Right forelimb (tissue), 1 donor: ENCODE results near the gene SPDYE16.
"Not testable (repeated sequence)": the region's sequence is repeated elsewhere in the genome, so short reads cannot be mapped to it uniquely, and the experiment has no call there.

Source experiments
- DNase-seq: peaks from one replicate; pipeline ENCODE4 v3.0.0-alpha.2; 2018

The SPDYE16 gene

DNA sequence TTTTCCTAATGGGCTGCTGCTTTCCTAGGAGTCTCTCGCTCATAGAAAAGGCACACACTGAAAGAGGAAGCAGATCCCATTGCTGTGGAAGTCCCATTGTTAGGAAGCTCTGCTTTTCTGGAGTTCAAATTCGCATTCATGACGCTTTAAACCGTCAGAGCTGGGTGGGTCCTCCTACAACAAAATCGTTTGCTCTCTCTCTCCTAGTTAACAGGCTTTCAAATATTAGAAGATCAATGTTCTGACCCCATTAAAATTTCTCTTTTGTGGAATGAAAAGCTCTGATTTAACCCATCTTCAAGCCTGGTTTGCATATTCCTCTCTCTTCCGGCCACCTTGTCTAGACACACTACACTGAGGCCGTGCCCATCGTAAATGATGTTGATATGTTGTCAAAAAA is at the start of gene SPDYE16:
Gene SPDYE16 (minus strand): TSS at position 101 of the 400 bp plus-strand sequence. CDS start 1,838 bp downstream, outside the sequence.
- DNase-seq, result not testable (repeated sequence)

DNA sequence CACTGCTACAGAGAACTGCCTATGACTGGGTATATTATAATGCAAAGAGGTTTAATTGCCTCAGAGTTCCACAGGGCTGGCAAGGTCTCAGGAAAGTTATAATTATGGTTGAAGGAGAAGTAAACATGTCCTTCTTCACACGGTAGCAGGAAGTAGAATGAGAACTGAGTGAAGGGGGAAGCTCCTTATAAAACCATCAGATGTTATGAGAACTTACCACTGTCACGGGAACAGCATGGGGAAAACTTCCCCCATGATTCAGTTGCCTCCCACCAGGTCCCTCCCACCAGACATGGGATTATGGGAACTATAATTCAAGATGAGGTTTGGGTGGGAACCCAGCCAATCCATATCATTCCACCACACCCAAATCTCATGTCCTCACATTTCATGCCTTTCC is 49.6 kb upstream of the SPDYE16 start:
- DNase-seq, result not testable (repeated sequence)

DNA sequence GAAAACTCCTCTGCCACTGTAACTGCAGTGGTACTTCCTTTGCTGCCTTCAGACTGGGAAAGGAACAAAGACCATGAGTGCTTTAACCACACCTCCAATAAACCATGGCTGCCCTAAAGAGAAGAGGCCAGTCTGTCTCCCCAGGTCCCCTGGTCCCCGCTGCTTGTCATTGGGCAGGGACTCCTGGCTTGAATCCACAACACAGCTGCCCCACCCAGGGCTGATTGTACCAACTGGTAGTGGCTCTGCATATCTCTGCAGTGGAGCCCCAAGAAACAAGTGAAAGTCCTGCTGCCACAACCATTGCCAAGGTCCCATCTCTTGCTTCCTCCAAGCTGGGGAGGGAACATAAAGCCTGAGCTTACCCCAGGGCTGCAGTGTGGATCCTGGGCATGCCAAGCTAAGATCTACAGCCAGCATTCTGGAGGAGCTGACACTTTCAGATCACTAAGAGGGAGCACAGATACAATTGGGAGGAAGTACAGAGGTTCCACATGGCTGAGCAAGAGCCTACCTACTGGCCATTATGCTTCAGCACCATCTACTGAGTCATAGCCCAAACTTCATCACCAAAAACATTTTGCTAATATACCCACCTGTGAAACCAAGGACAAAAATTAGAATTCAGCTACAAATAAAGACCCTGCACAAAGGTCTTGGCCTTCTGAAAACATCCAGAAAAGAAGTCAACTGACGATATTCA is 48.7 kb upstream of the SPDYE16 start:
- DNase-seq, result not testable (repeated sequence)

DNA sequence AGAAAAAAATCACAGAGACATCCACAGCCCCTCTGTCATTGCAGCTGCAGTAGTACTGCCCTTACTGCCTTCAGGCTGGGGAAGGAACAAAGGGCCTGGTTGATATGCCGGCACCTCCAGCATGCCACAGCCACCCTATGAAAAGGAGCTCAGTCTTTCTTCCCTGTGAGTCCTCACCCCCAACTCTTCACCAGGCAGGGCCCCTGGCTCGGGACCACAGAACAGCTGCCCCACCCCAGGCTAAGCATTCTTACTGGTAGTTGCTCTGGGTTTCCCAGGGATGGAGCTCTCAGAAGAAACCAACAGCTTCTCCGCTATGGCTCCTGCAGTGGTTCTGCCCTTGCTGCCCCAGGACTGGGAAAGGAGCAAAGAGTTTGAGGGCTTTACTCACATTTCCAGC is 47.9 kb upstream of the SPDYE16 start:
- DNase-seq, result not testable (repeated sequence)

DNA sequence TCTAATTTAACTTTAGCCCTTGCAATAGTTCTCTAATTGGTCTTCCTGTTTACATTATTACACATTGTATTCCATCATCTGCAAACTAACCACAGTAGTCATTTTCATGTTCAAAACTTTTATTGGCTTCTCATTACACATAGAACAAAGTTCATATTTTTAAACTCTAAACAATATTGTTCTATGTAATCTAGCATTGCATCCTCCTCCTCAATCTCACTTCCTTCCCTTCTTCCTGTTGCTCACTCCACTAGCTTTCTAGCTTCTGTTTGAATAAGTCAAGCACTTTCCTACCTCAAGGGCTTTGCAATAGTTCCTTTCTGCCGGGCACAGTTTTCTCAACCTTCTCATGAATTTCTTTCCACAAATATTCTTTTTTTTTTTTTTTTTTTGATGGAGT is 45.5 kb upstream of the SPDYE16 start:
- not testable (repeated sequence) for DNase-seq

- not testable (repeated sequence) for DNase-seq
Measured at GRCh38 chr7:76586585-76587315, 43.7 kb upstream of the SPDYE16 start.

DNA sequence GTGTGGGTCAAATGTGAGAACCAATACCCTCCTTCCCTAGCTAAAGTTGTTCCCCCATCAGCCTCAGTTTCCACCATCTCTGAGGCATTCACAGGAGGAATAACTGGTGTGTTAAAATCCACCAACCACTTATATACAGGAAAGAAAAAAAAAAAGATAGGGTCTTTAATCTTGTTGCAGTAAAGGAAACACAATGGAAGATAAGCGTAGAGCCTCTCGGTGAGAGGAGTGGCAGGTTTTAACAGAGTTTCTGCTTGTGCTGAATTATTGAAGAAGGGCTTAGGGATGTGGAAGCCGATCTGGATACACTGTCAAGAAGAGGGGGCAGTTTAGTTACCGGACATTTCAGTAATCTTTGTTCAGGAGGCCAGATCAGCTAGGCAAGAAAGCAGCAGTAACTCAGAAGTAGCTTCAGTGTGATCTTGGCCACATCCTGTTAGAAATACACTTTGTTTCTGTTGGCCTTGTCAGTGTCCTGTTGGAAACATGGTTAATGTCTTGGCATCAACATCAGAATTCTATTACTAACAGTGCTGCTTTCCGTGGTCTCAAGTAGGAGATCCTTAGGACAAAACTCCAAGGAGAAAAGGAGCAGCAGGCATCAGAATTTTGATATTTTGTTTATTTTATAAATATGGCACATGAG is 40.7 kb upstream of the SPDYE16 start:
- peak; percentile 43 for DNase-seq

DNA sequence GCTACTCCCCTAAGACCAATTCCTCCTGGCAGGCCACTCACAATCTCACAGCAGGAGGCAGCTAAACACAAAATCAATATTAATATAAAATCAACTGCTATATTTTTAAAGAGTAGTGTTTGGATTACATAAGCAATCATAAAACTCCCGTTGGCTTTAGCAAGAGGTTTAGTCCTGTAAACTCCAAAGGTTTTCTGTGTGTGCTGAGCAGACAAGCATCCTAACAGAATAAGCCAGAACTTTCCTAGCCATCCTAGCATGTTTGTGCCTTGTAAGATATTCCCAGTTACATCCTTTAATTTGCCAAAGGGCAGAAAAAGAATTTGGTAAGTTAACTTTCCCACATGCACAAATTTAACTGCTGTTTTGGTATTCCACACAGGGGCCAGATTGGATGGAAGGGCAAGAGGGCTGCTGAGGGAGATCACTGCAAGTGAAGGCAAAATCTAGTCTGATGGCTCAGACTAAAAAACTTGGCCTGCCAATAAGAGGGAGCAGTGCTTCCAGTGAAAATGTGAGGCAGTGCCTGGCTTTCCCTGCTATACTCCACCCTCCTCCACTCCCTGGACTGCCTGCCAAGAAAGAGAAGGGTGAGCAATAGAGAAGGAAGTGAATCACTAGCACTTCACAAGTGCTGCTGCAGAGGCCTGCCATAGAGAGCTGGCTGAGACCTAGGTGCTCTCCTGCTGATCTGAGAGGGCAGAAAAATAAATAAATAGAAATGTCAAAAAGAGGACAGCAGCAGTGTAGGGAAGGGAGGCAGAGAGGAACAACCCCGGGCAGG is 39.9 kb upstream of the SPDYE16 start:
- DNase-seq, result peak; percentile 64

DNA sequence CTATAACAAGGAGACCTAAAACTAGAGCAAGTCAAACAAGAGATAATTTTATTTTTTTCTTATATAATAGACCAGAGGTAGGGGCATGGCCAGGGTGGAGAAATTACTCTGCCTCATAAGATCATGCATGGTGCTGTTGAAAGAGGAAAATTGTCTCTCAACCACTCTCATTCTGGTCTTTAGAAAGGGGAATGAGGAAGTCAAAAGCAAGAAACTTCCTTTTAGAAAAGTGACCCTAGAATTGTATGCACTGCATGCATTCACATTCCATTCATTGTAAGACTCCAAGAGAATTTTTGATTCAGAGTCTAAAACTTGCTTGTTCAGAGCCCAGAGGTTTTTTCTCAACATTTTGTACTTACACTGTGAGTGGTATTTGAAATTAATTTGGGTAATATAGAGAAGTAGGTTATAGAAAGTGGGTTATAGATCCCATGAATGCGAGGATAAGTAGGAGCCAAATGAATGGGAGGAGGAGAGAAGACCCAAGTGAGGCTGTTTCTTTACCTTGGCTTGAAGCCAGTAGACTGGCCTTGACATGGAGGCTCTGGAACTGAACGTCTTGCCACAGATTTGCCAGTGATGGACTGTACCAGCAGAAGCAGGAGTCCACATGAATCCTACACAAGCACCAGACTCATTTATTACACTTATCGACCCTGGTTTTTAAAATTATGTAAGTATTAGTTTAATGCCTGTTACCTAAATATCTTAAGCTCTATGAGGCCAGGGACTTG is 33.0 kb upstream of the SPDYE16 start:
- not testable (repeated sequence) for DNase-seq

- not testable (repeated sequence) for DNase-seq
Measured at GRCh38 chr7:76575431-76575830, 32.3 kb upstream of the SPDYE16 start.

DNA sequence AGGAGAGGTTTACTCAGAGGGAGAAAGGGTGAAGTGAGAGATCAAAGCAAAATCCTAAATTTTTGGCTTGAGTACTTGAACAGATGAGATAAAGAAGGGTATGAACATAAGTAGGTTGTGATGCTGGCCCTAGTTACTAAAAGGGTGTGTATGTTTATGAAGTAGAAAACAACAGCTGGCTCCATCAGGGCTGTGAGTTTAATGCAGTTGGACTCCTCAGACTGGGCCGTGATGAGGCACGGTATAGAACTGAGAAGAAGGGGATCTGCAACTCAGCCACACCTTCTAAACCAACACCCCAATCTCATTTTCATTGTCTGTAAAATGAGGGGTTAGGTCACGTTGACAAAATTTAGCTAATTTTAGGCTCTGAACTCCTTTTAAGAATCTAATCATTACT is 29.2 kb upstream of the SPDYE16 start:
- not testable (repeated sequence) for DNase-seq

DNA sequence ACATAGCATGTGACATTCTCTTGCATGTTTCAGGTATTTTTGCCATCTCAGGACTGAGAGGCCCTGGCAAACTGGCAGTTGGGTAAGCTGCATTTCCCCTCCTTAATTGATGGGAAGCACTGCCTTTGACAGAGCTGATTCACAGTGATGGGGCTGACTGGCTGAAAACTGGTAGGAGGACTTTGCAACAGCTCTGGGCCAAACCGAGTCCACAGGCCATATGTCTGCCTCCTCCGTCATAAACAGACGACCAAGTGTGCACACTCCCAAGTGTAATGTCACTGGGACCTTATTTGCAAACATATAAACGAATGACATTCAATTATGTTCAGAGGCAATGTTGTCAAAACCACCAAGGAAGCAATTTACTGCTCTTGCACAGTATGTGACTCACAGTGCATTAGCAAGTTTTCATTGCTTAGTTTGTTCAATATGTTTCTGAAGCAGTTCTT is 27.3 kb upstream of the SPDYE16 start:
- not testable (repeated sequence) for DNase-seq

GRCh38 chr7:76568742-76569141 is 25.6 kb upstream of the SPDYE16 start:
- DNase-seq, result not testable (repeated sequence)

DNA sequence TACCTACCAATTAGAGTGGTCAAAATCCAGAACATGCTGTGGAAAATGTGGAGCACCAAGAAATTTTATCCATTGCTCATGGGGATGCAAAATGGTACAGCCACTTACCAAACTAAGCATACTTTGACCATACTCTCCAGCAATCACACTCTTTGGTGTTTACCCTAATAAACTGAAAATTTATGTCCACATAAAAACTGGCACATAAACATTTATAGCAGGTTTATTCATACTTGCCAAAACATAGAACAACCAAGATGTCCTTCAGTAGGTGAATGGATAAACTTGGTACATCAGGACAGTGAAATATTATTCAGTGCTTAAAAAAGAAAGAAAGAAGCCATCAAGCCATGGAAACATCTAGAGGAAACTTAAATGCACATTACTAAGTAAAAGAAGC is 24.7 kb upstream of the SPDYE16 start:
- DNase-seq, result not testable (repeated sequence)

DNA sequence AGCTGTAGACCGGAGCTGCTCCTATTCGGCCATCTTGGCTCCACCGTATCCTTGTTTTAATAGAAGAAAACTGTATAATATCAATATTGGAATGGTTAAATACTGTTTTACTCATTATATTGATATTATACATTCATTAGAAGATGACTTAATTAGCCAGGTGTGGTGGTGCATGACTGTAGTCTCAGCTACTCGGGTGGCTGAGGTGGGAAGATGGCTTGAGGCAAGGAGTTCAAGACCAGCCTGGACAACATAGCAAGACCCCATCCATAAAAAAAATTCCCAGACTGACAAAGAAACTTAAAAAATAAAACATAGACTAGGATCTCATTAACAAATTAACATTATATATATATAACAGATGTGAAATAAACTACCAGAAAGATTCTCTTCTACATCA is 24.2 kb upstream of the SPDYE16 start:
- DNase-seq, result not testable (repeated sequence)

- not testable (repeated sequence) for DNase-seq
Measured at GRCh38 chr7:76565001-76565400, 21.9 kb upstream of the SPDYE16 start.

GRCh38 chr7:76561342-76561741 is 18.2 kb upstream of the SPDYE16 start:
- DNase-seq, result not testable (repeated sequence)

- DNase-seq, result not testable (repeated sequence)
Measured at GRCh38 chr7:76560157-76560556, 17.1 kb upstream of the SPDYE16 start.

DNA sequence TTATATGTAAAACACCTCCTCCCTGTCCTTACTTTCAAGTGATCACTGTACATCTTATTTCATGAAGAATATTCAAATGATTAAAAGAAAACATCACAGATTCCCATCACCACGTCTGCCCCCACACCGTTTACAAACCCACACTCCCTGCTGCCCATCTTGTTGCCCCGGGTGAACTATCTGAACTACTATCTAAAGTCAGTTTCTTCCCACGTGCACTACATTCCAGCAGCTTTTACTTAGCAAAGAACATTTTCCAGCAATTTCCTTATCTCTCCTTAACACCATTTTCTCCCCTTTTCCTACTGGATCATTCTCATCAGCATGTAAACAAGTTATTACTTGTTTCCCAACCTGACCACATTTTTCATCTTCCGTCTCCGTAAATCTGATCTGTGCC is 16.6 kb upstream of the SPDYE16 start:
- not testable (repeated sequence) for DNase-seq

- DNase-seq, result not testable (repeated sequence)
Measured at GRCh38 chr7:76551992-76552391, 8.9 kb upstream of the SPDYE16 start.

DNA sequence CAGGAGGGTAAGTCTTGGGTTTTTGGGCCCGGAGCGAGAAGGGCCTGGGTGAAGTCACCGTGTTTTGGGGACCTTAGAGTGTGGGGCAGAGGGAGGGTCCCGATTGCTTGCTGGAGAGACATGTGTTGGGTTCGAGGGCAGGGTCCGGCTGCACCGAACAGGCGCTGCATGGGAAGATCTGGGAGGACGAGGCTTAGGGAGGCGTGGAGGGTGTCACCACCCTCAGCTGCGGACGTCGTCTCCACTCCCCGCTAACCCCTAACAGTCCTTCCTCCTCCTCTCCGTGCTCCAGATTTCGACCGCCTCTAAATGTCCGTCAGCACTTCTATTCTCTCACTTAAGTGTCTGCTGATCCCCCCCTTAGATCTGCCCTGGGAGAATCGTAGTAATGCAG is 6.8 kb upstream of the SPDYE16 start:
- DNase-seq, result peak; percentile 40
